ENCODE data around the gene CSH2. TPM values are rescaled to one million over a fixed set of nuclear protein-coding genes. Genes with fewer than 3 reads are reported as not detected.

The CSH2 gene
- total and polyA plus RNA-seq, 8 donors: not detected

GRCh38 chr17:63854709-63855108, 18.8 kb downstream of the CSH2 start:
- Histone ChIP-seq H3K4me1 (no peaks in the 10 kb centered on the region), H3K27me3 (no peaks in the 10 kb centered on the region), H3K9me3 (no peaks in the 10 kb centered on the region), H3K27ac (no peak overlapping the region), H3K36me3 (no peaks in the 10 kb centered on the region), H3K4me3 (no peak overlapping the region)
- ATAC-seq (no peak), FAIRE-seq (no peak), DNase-seq (no peak)
- no peak for TF ChIP-seq CTCF (IDR thresholded peaks at IDR 0.05)
- WGBS, 2 donors: 44 to 48% methylated on average over 5 of the region's 5 CpGs
- intact Hi-C loops (cut with DNase I): no loop called here

DNA sequence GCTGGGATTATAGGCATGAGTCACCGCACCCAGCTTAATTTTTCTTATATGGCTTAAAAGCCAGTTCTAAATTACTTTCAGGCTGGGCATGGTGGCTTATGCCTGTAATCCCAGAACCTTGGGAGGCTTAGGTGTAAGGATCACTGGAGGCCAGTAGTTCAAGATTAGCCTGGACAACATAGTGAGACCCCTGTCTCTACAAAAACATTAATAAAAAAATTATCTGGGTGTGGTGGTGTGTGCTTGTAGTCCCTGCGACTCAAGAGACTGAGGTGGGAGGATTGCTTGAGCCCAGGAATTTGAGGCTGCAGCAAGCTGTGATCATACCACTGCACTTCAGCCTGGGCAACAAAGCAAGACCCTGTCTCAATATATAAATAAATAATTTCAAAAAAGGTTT, 20.2 kb downstream of the CSH2 start:
- DNase-seq (no peak), FAIRE-seq (no peak), ATAC-seq (no peak)
- TF ChIP-seq CTCF (IDR thresholded peaks at IDR 0.05): no peak
- 88 to 92% methylated on average over 2 of the region's 2 CpGs for WGBS, 2 donors
- intact Hi-C loops (cut with DNase I): no loop called here
- Histone ChIP-seq H3K4me1 (peaks cover 0 to 3% (median 0%) of the 10 kb centered on the region in 3 donors), H3K4me3 (no peak overlapping the region), H3K27ac (no peak overlapping the region), H3K9me3 (no peaks in the 10 kb centered on the region), H3K27me3 (no peaks in the 10 kb centered on the region), H3K36me3 (no peaks in the 10 kb centered on the region)

GRCh38 chr17:63850401-63850800, 23.1 kb downstream of the CSH2 start:
- Histone ChIP-seq H3K4me3 (no peak overlapping the region), H3K36me3 (no peaks in the 10 kb centered on the region), H3K27ac (no peak overlapping the region), H3K4me1 (peaks cover 0 to 3% (median 0%) of the 10 kb centered on the region in 3 donors), H3K27me3 (no peaks in the 10 kb centered on the region), H3K9me3 (no peaks in the 10 kb centered on the region)
- ATAC-seq (no peak), DNase-seq (no peak), FAIRE-seq (no peak)
- 91 to 99% methylated on average over 9 of the region's 9 CpGs for WGBS, 2 donors
- TF ChIP-seq CTCF (IDR thresholded peaks at IDR 0.05): no peak
- intact Hi-C loops (cut with DNase I): no loop called here

DNA sequence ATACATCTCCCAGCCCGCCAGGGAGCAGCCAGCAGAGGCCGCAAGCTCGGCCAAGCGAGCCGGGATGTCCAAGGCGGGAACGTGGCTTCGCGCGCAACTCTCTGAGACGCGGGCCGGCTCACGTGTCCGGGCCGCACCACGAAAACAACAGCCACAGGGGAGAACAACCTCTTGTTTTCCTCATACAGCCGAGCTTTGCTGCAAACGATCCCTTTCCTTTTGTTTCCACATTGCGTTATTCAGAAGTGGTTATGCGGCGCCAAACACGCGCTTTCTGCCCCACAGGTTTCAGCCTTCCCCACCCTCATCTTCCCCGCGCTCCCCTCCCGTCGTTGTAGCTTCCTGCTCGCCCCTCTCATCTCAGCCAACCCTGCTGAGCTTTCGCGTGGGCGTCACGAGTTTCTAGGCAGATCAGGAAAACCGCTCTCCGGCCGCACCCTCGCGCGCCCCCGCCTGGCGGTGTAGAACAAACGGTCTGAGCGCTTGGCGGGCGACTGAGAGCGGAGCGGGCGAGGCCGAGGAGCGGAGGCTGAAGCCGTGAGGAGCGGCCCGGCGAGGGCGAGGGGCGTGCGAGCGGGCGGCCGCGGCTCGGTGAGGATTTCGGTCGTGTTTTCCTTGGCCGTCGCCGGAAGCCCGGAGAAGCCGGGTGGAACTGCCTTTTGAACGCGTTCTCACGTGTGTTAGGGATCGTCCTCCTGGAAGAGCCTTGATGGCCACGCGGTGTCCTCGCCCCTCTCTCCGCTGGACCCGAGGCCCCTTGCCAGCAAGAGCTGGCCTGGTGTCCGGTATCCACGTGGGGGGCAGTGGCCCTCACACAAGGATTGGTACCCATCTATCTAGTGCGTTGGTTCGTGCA, 24.4 kb downstream of the CSH2 start:
- 11 to 19% methylated on average over 79 to 82 of the region's 82 CpGs for WGBS, 2 donors
- Histone ChIP-seq H3K36me3 (no peaks in the 10 kb centered on the region), H3K9me3 (no peaks in the 10 kb centered on the region), H3K4me1 (peaks cover 0 to 3% (median 0%) of the 10 kb centered on the region in 3 donors), H3K27ac (no peak overlapping the region), H3K27me3 (no peaks in the 10 kb centered on the region), H3K4me3 (peak overlapping the region in 3 of 4 donors; percentile 11 to 34 (median 24))
- ATAC-seq (peak; percentile 96 to 97 (median 96)), FAIRE-seq (no peak), DNase-seq (peak; percentile 89 to 97 (median 94))
- TF ChIP-seq CTCF (IDR thresholded peaks at IDR 0.05): peak; percentile 34 to 62 (median 48)
- intact Hi-C loops (cut with DNase I): no loop called here
